HCT116 (cell line): ENCODE measurements around the gene ZNF445.
"Not testable (repeated sequence)": the region's sequence is repeated elsewhere in the genome, so short reads cannot be mapped to it uniquely, and the experiment has no call there.

ENCODE experiments used
- EZH2 ChIP-seq: fragments of 200-600 bp; sonication (generic); IDR thresholded peaks from 2 replicates; pipeline ENCODE4 v1.6.1; 2017; ENCODE audit warnings: antibody characterized with exemption, mixed run types
- JUND ChIP-seq: IDR thresholded peaks from 2 replicates; pipeline ENCODE4 v1.6.1; 2012
- POLR2A ChIP-seq: IDR thresholded peaks from 2 replicates; pipeline ENCODE4 v1.7.0; 2011; ENCODE audit warnings: borderline replicate concordance; ENCODE audit not compliant: insufficient read depth, insufficient read length; ENCODE audit errors: extremely low read depth
- RAD21 ChIP-seq: IDR thresholded peaks from 2 replicates; pipeline ENCODE4 v1.6.1; 2012; ENCODE audit warnings: low read depth, mild to moderate bottlenecking
- YY1 ChIP-seq: IDR thresholded peaks from 2 replicates; pipeline ENCODE4 v1.6.1; 2011; ENCODE audit warnings: low read length, low read depth, moderate library complexity, mild to moderate bottlenecking; ENCODE audit not compliant: insufficient replicate concordance; ENCODE audit errors: extremely low read depth
- ZNF274 ChIP-seq: fragments of 200-500 bp; sonication (Bioruptor generic); IDR thresholded peaks from 2 replicates; pipeline ENCODE4 v1.6.1; 2014; ENCODE audit warnings: mild to moderate bottlenecking, low read depth, low read length, inconsistent platforms
- TF ChIP-seq, protein P1 (sequence below), 3 experiments: fragments of 200-600 bp in 1 of 3; sonication (generic) in 1 of 3; IDR thresholded peaks in 2 of 3; conservative IDR thresholded peaks in 1 of 3; 2 replicates each; pipeline ENCODE4 v1.5.1; 2012 to 2017; ENCODE audit warnings: low read depth in 2 of 3, low read length in 2 of 3, antibody characterized with exemption in 1 of 3, borderline replicate concordance in 1 of 3, control low read depth in 1 of 3, mild to moderate bottlenecking in 1 of 3, mixed read lengths in 1 of 3, mixed run types in 1 of 3, moderate library complexity in 1 of 3; ENCODE audit not compliant: insufficient read depth in 1 of 3
- TF ChIP-seq, protein P2 (sequence below): IDR thresholded peaks from 2 replicates; pipeline ENCODE4 v1.6.1; 2011; ENCODE audit warnings: mild to moderate bottlenecking, low read length, moderate library complexity; ENCODE audit not compliant: insufficient replicate concordance; ENCODE audit errors: extremely low read depth
- TF ChIP-seq, protein P3 (sequence below): IDR thresholded peaks from 2 replicates; pipeline ENCODE4 v1.6.1; 2012

DNA sequence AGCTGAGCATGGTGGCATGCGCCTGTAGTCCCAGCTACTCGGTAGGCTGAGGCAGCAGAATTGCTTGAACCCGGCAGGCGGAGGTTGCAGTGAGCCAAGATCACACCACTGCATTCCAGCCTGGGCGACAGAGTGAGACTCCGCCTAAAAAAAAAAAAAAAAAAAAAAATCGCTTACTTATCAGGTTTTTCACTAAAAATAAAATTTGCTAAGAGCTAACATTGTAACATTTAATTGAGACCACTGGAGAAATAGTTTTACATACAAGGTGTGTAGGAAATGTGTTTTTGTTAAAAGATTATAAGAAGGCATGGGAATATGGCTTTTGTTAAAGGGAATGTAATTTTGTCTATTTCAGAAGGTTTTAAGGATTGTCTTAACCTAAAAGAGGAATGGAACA is 12.6 kb downstream of the ZNF445 start:
- TF ChIP-seq, protein P1, sequence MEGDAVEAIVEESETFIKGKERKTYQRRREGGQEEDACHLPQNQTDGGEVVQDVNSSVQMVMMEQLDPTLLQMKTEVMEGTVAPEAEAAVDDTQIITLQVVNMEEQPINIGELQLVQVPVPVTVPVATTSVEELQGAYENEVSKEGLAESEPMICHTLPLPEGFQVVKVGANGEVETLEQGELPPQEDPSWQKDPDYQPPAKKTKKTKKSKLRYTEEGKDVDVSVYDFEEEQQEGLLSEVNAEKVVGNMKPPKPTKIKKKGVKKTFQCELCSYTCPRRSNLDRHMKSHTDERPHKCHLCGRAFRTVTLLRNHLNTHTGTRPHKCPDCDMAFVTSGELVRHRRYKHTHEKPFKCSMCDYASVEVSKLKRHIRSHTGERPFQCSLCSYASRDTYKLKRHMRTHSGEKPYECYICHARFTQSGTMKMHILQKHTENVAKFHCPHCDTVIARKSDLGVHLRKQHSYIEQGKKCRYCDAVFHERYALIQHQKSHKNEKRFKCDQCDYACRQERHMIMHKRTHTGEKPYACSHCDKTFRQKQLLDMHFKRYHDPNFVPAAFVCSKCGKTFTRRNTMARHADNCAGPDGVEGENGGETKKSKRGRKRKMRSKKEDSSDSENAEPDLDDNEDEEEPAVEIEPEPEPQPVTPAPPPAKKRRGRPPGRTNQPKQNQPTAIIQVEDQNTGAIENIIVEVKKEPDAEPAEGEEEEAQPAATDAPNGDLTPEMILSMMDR (IDR thresholded peaks at IDR 0.05 in 2 of 3, conservative IDR thresholded peaks at IDR 0.05 in 1 of 3; ENCODE audit: borderline replicate concordance in 1 of 3, insufficient read depth in 1 of 3, low read depth in 2 of 3, low read length in 2 of 3): not testable (repeated sequence)
- TF ChIP-seq POLR2A, JUND, YY1, EZH2, RAD21, ZNF274: not testable (repeated sequence)
- TF ChIP-seq, protein P2, sequence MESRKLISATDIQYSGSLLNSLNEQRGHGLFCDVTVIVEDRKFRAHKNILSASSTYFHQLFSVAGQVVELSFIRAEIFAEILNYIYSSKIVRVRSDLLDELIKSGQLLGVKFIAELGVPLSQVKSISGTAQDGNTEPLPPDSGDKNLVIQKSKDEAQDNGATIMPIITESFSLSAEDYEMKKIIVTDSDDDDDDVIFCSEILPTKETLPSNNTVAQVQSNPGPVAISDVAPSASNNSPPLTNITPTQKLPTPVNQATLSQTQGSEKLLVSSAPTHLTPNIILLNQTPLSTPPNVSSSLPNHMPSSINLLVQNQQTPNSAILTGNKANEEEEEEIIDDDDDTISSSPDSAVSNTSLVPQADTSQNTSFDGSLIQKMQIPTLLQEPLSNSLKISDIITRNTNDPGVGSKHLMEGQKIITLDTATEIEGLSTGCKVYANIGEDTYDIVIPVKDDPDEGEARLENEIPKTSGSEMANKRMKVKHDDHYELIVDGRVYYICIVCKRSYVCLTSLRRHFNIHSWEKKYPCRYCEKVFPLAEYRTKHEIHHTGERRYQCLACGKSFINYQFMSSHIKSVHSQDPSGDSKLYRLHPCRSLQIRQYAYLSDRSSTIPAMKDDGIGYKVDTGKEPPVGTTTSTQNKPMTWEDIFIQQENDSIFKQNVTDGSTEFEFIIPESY: not testable (repeated sequence)
- TF ChIP-seq, protein P3, sequence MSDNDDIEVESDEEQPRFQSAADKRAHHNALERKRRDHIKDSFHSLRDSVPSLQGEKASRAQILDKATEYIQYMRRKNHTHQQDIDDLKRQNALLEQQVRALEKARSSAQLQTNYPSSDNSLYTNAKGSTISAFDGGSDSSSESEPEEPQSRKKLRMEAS: not testable (repeated sequence)
